GM18909 (cell line): ENCODE measurements around the gene TYROBP.
"Not testable (repeated sequence)": the region's sequence is repeated elsewhere in the genome, so short reads cannot be mapped to it uniquely, and the experiment has no call there.

ENCODE experiments used
- ATAC-seq: cut with Tn5 transposase; IDR thresholded peaks from one replicate; pipeline ENCODE4 v1.9.1; 2021; ENCODE audit warnings: mild to moderate bottlenecking; ENCODE audit not compliant: unreplicated experiment, poor library complexity

TYROBP gene

DNA sequence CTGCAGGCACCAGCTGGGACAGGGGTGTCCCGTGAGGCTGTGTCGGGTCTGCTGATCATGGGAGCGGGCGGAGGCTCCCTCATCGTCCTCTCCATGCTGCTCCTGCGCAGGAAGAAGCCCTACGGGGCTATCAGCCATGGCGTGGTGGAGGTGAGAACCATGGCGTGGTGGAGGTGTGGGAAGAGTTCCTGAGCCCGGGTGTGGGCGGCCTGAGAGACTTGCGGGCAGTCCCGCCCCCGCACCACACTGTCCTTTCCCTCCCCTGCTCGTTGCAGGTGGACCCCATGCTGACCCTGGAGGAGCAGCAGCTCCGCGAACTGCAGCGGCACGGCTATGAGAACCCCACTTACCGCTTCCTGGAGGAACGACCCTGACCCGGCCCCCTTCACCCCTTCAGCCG is 29.0 kb downstream of the TYROBP start:
- ATAC-seq: no peak

DNA sequence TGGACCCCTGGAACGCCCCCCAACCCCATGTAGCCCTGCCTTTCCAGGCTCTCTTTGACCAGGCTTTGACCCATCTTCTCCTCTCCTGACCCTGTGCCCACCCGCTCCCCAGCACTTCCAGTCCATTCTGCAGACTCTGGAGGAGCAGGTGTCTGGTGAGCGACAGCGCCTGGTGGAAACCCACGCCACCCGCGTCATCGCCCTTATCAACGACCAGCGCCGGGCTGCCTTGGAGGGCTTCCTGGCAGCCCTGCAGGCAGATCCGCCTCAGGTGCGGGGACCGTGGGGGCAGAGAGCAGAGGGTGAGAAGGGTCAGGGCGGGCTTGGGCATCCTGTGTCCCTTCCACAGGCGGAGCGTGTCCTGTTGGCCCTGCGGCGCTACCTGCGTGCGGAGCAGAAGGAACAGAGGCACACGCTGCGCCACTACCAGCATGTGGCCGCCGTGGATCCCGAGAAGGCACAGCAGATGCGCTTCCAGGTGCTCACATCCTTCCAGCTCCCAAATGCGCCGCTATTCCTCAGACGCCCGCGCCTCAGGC is 33.6 kb downstream of the TYROBP start:
- no peak for ATAC-seq

- no peak for ATAC-seq
Observed at GRCh38 chr19:35872180-35872579, 35.9 kb downstream of the TYROBP start.

- no peak for ATAC-seq
Observed at GRCh38 chr19:35871611-35872010, 36.5 kb downstream of the TYROBP start.

- no peak for ATAC-seq
Observed at GRCh38 chr19:35870798-35871197, 37.3 kb downstream of the TYROBP start.

DNA sequence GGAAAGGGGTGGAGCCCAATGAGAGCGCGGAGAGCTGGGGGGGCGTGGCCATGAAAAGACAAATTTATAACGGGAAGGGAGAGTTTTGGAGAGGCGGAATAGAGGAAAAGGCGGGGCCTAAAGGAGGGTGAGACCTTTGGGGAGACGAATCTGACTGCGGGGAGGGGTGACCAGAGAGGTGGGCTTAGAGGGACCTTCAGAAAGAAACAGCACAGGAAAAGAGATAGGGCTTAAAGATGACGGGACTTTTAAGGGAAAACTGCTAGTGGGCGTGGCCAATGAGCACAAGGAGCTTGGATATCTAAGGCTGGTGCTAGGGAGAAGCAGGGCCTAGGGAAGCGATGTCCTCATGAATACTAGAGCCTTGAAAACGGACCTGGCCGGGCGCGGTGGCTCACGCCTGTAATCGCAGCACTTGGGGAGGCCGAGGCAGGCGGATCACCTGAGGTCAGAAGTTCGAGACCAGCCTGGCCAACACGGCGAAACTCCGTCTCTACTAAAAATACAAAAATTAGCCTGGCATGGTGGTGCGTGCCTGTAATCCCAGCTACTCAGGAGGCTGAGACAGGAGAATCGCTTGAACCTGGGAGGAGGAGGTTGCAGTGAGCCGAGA is 37.9 kb downstream of the TYROBP start:
- not testable (repeated sequence) for ATAC-seq

- ATAC-seq: peak; percentile 60
Observed at GRCh38 chr19:35869327-35870123, 38.6 kb downstream of the TYROBP start.

GRCh38 chr19:35868823-35869326 is 39.2 kb downstream of the TYROBP start:
- no peak for ATAC-seq

- no peak for ATAC-seq
Observed at GRCh38 chr19:35868172-35868822, 39.8 kb downstream of the TYROBP start, which contains the start of gene APLP1. Gene APLP1, plus strand, starts transcription at chr19:35868574. Its CDS starts 63 bp downstream, at chr19:35868637.

DNA sequence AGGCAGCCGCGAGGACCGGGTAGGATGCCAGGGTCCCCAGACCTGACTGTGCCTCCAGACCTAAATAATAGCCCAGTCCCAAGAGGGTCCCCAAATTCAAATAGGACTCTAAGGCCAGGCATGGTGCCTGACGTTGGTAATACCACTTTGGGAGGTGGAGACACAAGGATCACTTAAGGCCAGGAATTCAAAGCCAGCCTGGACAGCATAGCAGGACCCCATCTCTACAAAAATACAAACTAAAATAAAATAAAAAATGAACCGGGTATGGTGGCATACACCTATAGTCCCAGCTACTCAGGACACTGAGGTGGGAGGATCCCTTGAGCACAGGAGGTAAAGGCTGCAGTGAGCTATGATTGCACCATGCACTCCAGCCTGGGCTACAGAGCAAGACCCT is 45.1 kb downstream of the TYROBP start:
- ATAC-seq: no peak

DNA sequence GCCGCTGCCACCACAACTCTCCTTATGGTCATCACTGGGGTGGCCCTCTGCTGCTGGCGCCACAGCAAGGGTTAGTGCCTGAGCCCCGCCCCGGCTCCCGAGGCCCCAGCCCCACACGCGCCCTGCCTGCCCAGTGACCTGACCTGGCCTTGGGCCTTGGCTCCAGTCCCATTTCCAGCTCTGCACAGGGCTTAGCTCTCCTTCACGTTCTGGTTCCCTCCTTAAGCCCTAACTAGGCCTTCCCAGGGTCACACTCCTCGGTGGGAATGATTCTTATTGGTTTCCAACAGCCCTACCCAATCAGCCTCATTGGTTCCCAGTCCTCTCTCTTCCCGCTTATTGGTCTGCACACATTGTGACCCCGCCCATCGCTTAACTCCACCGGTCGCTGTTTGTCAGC is 45.6 kb downstream of the TYROBP start:
- no peak for ATAC-seq

DNA sequence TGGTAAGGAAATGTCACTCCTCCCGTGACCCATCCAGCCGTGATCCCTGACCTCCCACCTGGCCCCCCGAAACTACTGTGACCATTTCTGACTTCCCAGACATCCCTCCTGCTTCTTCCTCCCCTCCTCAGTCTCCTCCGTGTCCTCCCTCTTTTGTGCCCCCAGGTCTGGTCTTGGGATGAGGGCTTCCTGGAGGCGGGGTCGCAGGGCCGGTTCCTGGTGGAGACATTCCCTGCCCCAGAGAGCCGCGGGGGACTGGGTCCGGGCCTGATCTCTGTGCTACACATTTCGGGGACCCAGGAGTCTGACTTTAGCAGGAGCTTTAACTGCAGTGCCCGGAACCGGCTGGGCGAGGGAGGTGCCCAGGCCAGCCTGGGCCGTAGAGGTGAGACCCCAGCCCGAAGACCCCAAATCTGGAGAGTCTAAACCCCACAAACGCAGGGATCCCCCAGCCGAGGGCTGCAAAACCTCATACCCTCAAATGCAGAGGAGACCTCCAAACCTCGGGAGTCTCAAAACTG is 46.4 kb downstream of the TYROBP start:
- no peak for ATAC-seq

DNA sequence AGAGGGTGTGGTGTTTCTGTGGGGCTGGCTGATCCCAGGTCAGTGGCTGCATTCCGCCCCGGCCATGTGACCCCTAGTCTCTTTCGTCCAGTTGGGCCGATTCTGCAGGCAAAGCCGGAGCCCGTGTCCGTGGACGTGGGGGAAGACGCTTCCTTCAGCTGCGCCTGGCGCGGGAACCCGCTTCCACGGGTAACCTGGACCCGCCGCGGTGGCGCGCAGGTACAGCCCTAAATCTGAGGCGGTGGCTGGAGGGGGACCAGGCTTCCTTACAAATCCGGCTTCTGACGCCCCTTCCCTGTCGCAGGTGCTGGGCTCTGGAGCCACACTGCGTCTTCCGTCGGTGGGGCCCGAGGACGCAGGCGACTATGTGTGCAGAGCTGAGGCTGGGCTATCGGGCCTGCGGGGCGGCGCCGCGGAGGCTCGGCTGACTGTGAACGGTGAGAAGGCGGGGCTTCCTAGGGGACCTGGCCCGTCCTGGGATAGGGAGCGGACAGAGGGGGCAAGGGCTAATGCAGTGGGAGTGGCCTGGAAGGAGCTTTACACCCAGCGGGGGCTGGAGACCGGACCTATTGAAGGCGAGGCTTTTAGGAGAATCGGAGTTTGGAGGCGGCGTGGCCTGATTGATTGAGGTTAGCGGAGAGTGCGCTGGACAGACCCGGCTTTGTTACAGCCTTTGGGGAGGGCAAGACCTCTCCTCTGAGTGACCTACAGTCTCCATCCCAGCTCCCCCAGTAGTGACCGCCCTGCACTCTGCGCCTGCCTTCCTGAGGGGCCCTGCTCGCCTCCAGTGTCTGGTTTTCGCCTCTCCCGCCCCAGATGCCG is 47.1 kb downstream of the TYROBP start:
- no peak for ATAC-seq

DNA sequence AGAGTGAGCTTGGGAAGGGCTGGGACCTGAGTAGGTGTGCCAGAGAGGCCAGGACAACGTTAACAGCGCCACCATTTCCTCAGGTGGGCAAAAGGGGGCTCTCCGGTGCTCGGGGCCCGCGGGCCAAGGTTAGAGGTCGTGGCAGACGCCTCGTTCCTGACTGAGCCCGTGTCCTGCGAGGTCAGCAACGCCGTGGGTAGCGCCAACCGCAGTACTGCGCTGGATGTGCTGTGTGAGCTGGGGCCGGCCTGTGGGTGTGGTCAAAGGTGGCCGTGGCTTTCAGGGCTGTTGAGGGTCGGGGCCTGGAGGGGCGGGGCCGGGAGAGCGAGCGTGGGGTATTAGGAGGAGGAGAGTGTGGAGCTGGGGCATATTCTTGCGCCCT is 47.7 kb downstream of the TYROBP start:
- ATAC-seq: no peak

GRCh38 chr19:35859414-35859813 is 48.7 kb downstream of the TYROBP start:
- no peak for ATAC-seq

GRCh38 chr19:35858311-35858710 is 49.8 kb downstream of the TYROBP start:
- ATAC-seq: no peak

DNA sequence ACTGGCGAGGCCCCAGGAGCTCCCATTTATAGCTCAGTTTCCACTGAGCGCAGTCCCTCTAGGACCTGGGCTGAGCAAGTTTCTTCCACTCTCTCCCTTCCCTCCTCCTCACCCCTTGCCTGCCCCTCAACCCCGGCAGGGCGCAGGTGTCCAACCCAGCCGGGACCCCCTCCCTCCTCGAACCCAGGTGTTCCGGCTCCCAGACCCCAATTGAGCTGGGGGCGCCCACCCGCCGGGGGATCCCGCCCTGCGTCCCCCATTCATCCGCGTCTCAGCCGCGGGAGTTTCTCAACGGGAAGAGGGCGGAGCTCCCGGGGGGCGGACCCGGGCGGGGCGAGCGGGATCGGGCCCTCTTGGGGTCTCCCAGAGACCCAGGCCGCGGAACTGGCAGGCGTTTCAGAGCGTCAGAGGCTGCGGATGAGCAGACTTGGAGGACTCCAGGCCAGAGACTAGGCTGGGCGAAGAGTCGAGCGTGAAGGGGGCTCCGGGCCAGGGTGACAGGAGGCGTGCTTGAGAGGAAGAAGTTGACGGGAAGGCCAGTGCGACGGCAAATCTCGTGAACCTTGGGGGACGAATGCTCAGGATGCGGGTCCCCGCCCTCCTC is 51.4 kb downstream of the TYROBP start, which contains the start of gene KIRREL2:
Gene KIRREL2 (plus strand): TSS at position 366 of the 604 bp plus-strand sequence. CDS start 209 bp downstream, at position 575.
- ATAC-seq: no peak
